Measurements from ENCODE around the gene DEDD. TPM values are rescaled to one million over a fixed set of nuclear protein-coding genes. Genes with fewer than 3 reads are reported as not detected.
A peak's percentile ranks its signal among the peaks of the same experiment; 100 is the strongest.

Gene DEDD
- total RNA-seq, 4 donors from 2014 or later: 40.2 to 60.2 (median 46.3) TPM

DNA sequence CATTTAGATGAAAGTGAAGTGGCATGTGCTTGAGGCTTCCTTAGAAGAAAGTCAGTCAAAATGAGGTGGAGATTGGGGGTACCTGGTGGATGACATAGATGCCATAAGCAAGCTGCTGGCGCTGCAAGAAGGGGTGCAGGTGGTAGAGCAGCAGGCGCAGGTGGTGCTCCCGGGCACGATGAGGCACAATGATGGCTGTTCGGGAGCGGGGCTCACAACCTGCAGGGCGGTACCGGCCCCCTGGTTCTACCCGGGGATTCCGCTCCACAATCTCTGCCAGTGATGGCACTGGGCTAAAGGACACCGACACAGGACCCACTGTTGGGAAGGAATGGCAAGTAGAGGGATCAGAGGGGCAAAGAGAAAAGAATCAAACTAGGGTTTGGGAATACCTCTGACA, 42.4 kb upstream of the DEDD start:
- Histone ChIP-seq H3K27me3 (no peaks in the 10 kb centered on the region), H3K9me3 (no peaks in the 10 kb centered on the region), H3K36me3 (peaks cover 5 to 53% of the 10 kb centered on the region in 2 donors), H3K27ac (no peak overlapping the region), H3K4me1 (peaks cover 19 to 23% of the 10 kb centered on the region in 2 donors), H3K4me3 (no peak overlapping the region)
- intact Hi-C loops (cut with DNase I; ENCODE audit: low total_unique reads) (no loop called here), in situ Hi-C loops (cut with MboI; ENCODE audit: low sequenced_read_pairs in 4 of 4) (loop anchor here in 1 of 4 donors (10.0 to 25.0 kb wide), 2 partner anchors 50 to 587 kb away; partner anchors contain the start of genes APOA2, ATF6 and TOMM40L)
- DNase-seq (no peak), ATAC-seq (no peak)
- TF ChIP-seq POLR2A (IDR thresholded peaks at IDR 0.05): no peak

GRCh38 chr1:161173711-161174110, 41.2 kb upstream of the DEDD start:
- no peak overlapping the region for H3K4me3 ChIP-seq
- no peaks in the 10 kb centered on the region for H3K9me3 ChIP-seq
- peaks cover 19 to 23% of the 10 kb centered on the region in 2 donors for H3K4me1 ChIP-seq
- no peaks in the 10 kb centered on the region for H3K27me3 ChIP-seq
- ATAC-seq (no peak), DNase-seq (no peak)
- in situ Hi-C loops (cut with MboI; ENCODE audit: low sequenced_read_pairs in 4 of 4): loop anchor here in 1 of 4 donors (10.0 kb wide), 1 partner anchor 51 kb away; the partner anchor contains the start of genes APOA2 and TOMM40L
- intact Hi-C loops (cut with DNase I; ENCODE audit: low total_unique reads): no loop called here
- peak overlapping the region in 3 of 4 donors; percentile 43 to 62 (median 57) for H3K27ac ChIP-seq
- H3K36me3 ChIP-seq: peaks cover 5 to 65% of the 10 kb centered on the region in 2 donors
- TF ChIP-seq CTCF (IDR thresholded peaks at IDR 0.05 in 4 of 5, conservative IDR thresholded peaks at IDR 0.05 in 1 of 5): no peak
- no peak for TF ChIP-seq POLR2A (IDR thresholded peaks at IDR 0.05)

GRCh38 chr1:161172776-161173376, 40.4 kb upstream of the DEDD start:
- peak; percentile 32 to 56 for DNase-seq
- no peaks in the 10 kb centered on the region for H3K27me3 ChIP-seq
- no peak overlapping the region for H3K4me3 ChIP-seq
- in situ Hi-C loops (cut with MboI; ENCODE audit: low sequenced_read_pairs in 4 of 4): loop anchor here in 1 of 4 donors (10.0 kb wide), 1 partner anchor 52 kb away; the partner anchor contains the start of genes APOA2 and TOMM40L
- peak overlapping the region; percentile 20 to 62 (median 50) for H3K27ac ChIP-seq
- peaks cover 19 to 23% of the 10 kb centered on the region in 2 donors for H3K4me1 ChIP-seq
- no peaks in the 10 kb centered on the region for H3K9me3 ChIP-seq
- peak; percentile 15 to 19 for ATAC-seq
- peaks cover 5 to 67% of the 10 kb centered on the region in 2 donors for H3K36me3 ChIP-seq
- intact Hi-C loops (cut with DNase I; ENCODE audit: low total_unique reads): no loop called here
- TF ChIP-seq CTCF (IDR thresholded peaks at IDR 0.05 in 4 of 5, conservative IDR thresholded peaks at IDR 0.05 in 1 of 5): no peak
- TF ChIP-seq POLR2A (IDR thresholded peaks at IDR 0.05): no peak

- intact Hi-C loops (cut with DNase I; ENCODE audit: low total_unique reads) (no loop called here), in situ Hi-C loops (cut with MboI; ENCODE audit: low sequenced_read_pairs in 4 of 4) (loop anchor here in 1 of 4 donors (10.0 kb wide), 1 partner anchor 52 kb away; the partner anchor contains the start of genes APOA2 and TOMM40L)
- H3K36me3 ChIP-seq: peaks cover 5 to 67% of the 10 kb centered on the region in 2 donors
- TF ChIP-seq CTCF (IDR thresholded peaks at IDR 0.05 in 4 of 5, conservative IDR thresholded peaks at IDR 0.05 in 1 of 5) (no peak), POLR2A (IDR thresholded peaks at IDR 0.05) (no peak)
- no peak for DNase-seq
- no peaks in the 10 kb centered on the region for H3K9me3 ChIP-seq
- H3K4me1 ChIP-seq: peaks cover 19 to 26% of the 10 kb centered on the region in 2 donors
- H3K27me3 ChIP-seq: no peaks in the 10 kb centered on the region
- no peak overlapping the region for H3K4me3 ChIP-seq
- no peak for ATAC-seq
- peak overlapping the region; percentile 20 to 62 (median 50) for H3K27ac ChIP-seq
Measured at GRCh38 chr1:161172349-161172748, 39.9 kb upstream of the DEDD start.

- intact Hi-C loops (cut with DNase I; ENCODE audit: low total_unique reads): no loop called here
- TF ChIP-seq POLR2A (IDR thresholded peaks at IDR 0.05): no peak
- TF ChIP-seq CTCF (IDR thresholded peaks at IDR 0.05 in 4 of 5, conservative IDR thresholded peaks at IDR 0.05 in 1 of 5): no peak
- H3K4me1 ChIP-seq: peaks cover 25 to 29% of the 10 kb centered on the region in 2 donors
- ATAC-seq (no peak), DNase-seq (no peak)
- no peaks in the 10 kb centered on the region for H3K9me3 ChIP-seq
- peak overlapping the region in 3 of 4 donors; percentile 43 to 62 (median 57) for H3K27ac ChIP-seq
- no peaks in the 10 kb centered on the region for H3K27me3 ChIP-seq
- H3K36me3 ChIP-seq: peaks cover 5 to 67% of the 10 kb centered on the region in 2 donors
- in situ Hi-C loops (cut with MboI; ENCODE audit: low sequenced_read_pairs in 4 of 4): loop anchor here in 1 of 4 donors (10.0 kb wide), 1 partner anchor 53 kb away; the partner anchor contains the start of genes APOA2 and TOMM40L
- H3K4me3 ChIP-seq: no peak overlapping the region
Measured at GRCh38 chr1:161171696-161172095, 39.2 kb upstream of the DEDD start.

Data from gastrocnemius medialis (tissue), 4 donors.